Raji (cell line): ENCODE measurements around the gene IP6K3.

Source experiments
- POLR2A ChIP-seq: IDR thresholded peaks from 2 replicates; pipeline ENCODE4 v1.6.1; 2011; ENCODE audit warnings: low read depth, low read length, control low read depth; ENCODE audit not compliant: insufficient read depth

IP6K3 gene

DNA sequence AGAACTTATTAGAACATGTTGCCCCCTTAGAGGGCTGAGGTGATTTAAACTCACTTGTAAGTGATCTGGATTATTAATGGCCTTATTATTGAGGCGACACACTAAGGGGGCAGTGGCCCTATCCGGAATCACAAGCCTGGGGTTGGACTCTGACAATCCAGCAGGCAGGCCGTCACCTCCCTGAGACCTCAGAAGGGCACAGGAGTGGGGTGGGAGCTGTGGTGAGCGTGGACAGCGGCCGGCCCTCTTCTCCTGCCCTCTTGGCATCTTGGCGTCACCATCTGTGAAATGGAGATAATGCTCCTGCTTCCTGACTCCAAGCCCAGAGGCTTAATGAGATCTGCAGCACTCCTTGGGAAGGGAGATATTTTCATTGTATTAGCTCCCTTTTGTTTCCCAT is 19.6 kb downstream of the IP6K3 start:
- no peak for TF ChIP-seq POLR2A

DNA sequence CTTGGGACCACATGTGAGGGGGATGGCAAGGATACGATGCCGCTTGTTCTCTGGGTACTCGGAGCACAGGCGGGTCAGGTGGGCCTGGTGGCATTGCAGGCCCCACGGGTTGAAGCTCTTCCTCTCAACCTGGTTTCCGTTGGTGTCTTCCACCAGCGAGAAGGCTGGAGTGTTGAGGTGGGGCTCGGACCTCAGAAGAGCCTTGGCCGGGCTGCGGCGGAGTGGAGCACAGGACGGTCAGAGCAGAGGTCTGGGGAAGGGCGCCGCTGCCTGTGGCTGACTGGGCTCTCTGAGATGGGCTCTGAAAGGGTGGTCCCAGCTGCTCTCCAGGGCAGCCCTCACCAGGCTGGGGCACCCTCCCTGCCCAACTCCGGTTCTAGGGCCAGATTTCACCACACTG is 20.0 kb downstream of the IP6K3 start:
- no peak for TF ChIP-seq POLR2A

DNA sequence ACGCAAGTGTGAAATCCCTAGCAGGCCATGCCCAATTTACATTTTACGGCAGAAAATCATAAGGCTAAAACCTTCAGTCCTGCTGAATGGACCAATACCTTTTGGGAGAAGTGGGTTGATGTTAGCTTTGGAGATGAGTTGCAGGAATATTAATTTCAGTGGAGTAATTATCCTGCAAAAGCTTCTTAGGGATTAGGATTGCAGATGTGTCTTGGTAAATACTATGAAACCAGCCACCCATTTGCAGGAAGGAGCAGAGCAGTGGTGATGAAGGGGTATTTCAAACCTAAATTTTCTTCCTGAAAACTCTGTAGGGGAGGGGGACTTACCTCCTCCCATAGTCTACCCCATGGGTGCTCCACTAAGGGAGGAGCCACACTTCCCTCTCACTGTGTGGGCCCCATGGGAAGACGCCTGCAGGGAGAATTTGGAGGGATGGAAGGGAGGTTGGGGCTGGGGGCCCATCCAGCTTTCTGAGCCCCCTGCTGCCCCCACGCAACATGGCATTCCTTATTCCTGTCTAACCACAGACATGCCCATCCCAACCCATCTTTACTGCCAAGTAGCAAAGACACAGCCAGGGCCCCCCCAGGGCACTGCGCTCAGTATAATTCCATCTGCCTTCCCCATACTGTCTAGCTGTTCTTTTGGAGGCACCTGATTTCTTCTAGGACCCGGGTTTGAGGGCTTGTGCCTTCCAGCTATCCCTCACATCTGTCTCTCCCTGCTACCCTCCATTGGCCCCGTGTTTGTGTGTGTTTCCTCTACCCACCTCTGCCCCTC is 20.6 kb downstream of the IP6K3 start:
- TF ChIP-seq POLR2A, result no peak

DNA sequence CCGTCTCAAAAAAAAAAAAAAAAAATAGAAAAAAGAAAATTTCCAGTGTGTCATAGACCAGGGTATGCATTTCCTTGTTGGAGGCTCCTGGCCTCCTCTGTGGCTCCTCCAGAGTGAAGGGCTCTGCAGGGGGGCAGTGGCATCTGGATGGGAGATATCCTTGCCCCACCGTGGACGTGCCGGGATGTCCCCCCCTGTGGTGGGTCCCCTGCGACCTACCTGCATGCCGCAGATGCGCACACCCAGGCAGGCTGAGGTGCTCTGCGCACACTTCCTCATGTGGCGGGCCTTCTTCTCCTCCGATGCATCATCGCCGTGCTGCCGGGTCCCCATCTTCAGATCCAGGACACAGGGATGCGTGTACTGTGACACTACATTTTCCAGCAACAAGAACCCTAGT is 21.5 kb downstream of the IP6K3 start:
- no peak for TF ChIP-seq POLR2A

DNA sequence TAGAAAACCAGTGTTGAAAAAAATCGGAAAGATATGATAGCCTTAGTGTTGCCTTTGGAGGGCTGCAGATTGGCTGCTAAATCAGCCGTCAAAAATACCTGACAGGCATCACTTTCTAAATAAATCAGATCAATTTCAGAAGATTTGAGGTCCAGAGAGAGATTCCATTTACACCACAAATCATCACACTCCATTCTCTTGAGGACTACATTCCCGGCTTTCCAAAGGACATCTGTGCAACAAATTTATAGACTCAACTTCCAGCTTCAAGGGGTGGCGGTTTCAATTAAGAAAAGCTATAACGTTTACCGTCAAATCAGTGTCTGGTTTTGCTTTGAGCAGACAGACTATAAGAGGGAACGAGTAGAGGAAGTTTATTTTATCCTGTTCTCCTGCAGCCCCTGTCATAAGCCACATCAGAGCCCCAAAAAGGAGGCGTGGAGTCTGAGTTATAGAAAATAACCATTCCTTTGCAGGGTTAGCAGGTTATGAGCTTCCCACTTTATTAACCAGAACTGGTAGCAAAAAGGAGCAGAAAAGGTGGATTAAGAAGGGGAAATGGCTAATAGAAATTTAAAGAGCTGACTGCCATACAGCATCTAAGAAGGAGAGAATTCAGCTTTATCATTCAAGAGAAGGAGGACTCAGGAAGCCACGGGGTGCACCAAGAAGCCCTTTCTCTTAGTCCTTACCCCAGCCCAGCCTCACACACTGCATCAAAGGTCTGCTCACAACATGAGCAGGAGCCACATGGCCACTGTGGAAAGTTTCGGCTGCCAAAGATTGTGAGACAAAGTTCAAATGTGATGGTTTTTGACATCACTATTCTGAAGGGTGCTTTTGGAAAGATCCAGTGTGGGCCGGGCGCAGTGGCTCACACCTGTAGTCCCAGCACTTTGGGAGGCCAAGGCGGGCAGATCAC is 22.3 kb downstream of the IP6K3 start:
- TF ChIP-seq POLR2A, result no peak

DNA sequence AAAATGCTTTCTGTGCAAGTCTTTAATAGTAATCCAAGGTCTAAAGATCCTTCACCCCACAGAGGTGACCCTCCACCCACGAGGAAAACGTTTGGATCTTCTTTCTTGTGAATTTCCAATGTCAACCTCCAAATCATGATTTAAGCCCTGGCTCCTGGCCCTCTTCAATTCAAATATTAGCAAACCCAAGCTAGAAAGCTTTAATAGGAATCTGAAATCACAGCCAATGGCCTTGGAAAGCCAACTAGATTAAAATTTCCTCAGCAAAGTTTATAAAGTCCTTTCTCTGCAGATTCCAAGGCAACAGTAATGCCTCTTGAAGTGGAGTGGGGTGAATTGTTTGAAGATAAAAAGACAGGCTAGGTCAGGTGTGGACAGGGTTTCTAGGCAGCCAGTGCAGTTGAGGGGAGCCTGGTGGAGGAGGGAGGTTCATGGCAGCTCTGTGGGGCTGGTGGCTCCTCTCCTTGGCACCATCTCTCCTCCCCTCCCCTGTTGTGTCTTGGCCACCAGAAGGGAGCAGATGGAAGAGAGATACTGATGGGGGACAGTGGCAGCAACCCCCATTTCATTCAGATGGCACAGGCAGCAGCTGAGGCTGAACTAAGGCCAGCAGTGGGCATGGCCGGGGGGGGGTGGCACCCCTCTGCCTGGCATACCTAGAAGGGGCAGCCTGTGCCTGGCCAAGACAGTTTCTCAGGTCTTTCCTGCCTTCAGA is 23.2 kb downstream of the IP6K3 start:
- no peak for TF ChIP-seq POLR2A

DNA sequence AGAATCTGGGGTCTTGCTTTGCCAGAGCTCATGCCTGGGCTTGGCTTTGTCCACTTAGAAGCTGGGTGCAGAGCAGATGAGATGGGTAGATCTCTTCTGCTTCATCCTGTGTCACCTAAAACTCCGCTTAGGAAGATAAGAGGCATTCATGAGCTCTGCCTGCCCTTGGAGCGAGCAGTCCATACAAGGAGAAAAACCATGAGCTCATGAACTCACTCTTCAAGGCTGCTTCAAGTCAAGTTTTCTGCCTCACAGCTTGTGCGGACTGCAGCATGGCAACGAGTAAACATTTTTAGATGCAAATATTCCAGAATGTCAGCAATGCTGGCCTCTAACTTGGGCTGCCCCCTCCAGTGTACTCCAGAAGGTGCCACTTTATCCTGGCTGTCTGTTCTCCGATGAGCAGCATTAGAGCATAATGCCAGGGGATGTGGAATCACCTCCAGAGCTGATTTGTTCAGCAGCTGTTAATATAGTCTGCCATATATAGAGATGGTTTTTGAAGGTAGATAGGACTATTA is 24.5 kb downstream of the IP6K3 start:
- TF ChIP-seq POLR2A, result no peak

DNA sequence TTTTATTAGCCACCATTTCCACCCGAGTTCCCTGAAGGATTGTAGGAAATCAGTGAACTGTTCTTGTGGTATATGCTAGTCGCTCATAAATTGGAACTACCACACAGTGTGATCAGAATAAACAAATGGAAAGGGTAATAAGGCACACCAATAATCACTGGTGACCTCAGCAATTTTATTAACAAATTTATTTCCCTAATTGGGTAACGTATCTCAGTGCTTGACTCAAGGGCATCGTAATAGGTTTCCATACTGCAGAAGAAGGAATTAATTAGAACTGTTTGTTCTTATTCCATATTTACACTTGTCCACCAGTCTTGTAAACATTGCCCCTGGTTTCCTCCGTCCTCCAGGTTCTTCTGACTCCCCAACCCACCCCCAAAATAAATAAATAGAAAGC is 25.2 kb downstream of the IP6K3 start:
- no peak for TF ChIP-seq POLR2A

DNA sequence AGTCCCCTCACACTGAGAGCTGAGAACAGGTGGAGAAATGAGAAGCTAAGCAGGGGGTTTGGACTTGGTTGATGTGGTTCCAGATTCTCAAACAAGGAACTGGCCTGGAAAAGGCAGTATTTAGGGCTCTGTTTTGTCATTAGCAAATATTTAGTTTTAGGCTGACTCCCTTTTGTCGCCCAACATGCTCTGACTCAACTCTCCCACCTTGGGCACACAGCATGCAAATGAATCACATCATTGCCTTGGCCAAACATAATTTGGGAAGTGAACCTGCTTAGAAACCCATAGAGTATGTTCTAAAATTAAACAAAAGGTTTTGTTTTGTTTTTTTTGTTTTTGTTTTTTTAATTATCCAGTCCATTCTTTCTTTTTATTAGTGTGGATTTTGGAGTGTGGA is 25.7 kb downstream of the IP6K3 start:
- TF ChIP-seq POLR2A, result no peak

DNA sequence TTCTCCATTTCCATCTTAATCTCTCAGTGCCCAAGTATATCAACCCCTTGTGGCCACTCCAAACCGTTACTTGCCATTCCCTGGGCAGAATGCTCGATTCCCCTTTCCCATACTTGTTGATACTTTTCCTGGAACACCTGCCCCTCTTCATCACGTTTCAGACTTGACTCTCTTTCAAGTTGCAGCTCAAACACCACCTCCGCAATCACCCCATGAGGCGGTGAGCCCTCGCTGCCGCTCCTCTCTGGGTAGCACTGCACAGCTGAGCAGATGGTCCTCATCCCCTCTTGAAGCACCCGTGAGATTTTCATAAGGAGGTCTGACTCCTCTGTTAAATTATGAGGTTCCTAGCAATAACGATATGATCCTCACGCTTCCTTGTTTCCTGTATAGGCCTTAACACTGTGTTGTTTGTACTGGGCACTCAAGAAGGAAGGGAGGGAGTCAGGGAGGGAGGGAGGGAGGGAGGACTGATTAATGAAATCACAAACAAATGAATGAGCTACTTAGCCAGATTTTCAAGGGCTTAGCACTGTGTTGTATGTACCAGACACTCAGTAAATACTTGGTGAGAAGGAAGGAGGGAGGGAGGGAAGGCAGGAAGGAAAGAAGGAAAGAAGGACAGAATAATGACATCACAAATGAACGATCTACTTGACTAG is 27.2 kb downstream of the IP6K3 start:
- no peak for TF ChIP-seq POLR2A

DNA sequence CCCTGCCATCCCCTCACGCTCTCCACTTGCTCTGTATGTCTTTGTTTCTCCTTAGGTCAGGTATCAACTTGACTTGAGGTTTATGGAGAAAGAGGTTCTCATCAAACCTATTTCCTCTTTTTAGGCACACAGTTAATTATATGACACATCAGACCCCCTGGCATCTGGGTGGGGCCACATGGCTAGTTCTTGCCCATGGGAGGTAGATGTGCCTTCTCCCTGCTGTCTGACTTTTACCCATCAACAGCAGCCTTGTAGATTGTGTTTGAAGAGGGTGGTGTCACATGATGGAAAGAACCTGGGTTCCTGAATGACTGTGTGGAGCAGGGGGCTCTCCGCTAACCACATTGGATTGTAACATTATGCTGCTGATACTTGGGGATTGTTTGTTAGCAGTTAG is 28.0 kb downstream of the IP6K3 start:
- TF ChIP-seq POLR2A, result no peak

DNA sequence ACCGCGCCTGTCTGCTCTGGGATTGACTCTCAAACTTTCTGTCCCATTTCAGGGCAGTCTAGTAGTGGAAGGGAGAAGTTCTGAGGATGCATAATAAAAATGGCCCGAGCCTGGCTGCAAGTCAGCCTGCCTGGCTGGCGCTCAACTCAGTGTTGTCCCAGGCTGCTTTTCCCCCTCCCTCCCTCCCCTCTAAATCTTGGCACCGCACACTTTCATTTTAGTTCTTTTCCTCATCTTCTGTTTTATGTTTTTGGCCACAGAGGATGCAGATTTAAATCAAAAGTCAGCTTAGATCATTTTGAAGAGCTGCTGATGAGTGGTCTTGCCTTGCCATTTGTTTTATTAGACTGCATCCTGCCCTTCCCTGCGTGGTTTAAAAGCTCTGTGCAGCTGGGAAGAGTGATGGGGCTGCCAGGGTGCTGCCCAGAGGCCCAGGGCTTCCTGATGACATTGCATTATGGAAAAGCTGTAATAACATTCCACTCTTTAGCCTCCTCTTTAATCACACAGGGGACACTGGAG is 28.7 kb downstream of the IP6K3 start:
- TF ChIP-seq POLR2A, result no peak

DNA sequence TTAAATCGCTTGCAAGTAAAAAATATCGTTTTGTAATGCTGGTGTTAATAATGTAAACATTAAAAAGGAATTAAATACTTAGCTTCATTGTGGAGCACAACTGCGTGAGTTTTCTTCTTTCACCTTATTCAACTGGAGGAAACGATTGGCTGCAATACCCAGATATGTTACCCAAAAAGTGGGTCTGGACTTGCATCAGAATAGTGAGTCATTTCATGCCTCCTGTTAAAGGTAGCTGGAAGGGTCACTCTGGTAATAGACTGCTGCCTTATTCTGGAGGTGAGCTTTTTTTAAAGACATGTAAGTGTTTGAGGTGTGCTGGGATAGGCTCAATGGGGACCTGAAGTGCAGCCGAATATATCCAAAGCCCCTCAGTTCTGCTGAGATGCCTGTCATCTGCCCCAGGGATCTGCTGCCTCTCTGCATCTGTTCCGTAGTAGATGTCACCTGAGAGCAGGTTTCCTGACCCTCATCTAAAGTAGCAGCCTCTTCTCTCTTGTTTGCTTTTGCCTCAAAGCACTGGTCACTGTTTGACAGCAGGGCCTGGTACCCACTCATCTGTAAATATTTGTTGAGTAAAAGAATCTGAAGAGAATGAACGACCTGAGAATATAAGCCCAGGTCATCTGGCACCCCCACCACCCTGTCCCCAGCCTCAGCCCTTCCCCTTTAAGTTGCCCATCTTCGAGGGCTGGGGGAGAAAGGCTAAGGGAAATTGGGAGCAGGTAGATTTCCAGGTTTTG is 29.6 kb downstream of the IP6K3 start:
- no peak for TF ChIP-seq POLR2A

DNA sequence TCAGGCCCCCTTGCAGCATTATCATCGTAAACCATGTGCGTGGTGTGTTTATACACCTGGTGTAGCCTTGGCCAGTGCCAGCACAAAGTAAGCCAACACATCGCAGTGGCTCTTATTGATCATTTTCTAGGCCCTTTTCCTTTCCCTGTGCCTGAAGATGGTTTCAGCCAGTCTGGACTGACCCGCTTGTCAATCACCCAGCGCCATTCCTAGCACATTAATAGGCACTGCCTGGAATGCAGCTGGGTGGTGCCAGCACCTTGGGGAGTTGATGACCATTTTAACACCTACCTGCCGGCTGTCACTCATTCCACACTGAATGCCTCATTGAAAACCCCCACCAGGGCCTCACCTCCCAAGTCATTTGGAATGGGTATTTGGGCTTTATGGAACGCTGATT is 30.3 kb downstream of the IP6K3 start:
- TF ChIP-seq POLR2A, result no peak
